Posterior cingulate gyrus (tissue), 11 donors: ENCODE measurements around the gene SEMA4D.
A peak's percentile ranks its signal among the peaks of the same experiment; 100 is the strongest.

Experiments
- DNase-seq, 10 donors: peaks; one replicate each; pipeline versions ENCODE4 v3.0.0 to v3.0.0-alpha.2; 2020 to 2021; ENCODE audit warnings: mixed read lengths in 3 of 10
- intact Hi-C: fragments of 100-400 bp; cut with DNase I; formaldehyde crosslinking; loops from one replicate; pipeline ENCODE4 v1.15.1; 2023

The SEMA4D gene

DNA sequence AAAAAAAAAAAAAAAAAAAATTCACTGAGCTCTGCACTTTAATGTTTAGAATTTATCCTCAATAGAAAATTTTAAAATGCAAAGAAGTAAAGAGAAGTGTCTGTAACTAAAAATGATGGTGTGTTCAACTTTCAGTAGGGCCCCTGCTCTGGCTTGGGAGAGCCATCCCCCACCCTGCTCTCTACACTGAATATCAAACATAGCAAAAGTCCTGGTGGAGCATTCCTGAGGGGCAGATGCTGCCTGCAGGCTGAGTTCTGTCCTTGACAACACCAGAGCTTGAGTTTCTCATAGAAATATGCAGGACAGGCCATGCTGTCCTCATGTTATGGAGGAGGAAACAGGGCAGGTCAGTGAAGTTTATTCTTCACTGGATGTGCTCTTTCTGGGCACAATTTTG is 7.1 kb upstream of the SEMA4D start:
- intact Hi-C loops: no loop called here
- no peak for DNase-seq

DNA sequence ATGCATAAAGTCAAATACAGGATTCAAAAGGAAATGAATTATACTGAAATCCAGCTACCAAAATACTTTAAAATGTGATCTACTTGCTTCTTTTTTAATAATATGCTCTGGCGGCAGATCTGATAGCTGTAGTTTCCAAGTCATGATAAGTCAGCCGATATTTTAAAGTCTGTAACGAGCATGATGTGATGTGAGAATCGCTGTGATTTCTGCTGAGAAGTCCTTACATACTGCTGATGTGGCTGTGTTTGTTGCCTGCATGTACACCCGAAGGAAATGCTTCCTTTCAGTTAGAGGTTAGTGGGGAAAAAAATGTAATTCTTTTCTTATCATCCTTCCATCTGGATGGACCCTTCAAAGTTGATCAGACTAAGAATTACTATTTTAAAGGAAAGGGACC is 4.8 kb upstream of the SEMA4D start:
- no peak for DNase-seq
- intact Hi-C loops: no loop called here

GRCh38 chr9:89502038-89502601 is 4.2 kb upstream of the SEMA4D start:
- intact Hi-C loops: no loop called here
- DNase-seq: no peak

GRCh38 chr9:89501311-89501898 is 3.5 kb upstream of the SEMA4D start:
- peak in 5 of 10 donors; percentile 42 to 91 (median 81) for DNase-seq
- intact Hi-C loops: no loop called here

DNA sequence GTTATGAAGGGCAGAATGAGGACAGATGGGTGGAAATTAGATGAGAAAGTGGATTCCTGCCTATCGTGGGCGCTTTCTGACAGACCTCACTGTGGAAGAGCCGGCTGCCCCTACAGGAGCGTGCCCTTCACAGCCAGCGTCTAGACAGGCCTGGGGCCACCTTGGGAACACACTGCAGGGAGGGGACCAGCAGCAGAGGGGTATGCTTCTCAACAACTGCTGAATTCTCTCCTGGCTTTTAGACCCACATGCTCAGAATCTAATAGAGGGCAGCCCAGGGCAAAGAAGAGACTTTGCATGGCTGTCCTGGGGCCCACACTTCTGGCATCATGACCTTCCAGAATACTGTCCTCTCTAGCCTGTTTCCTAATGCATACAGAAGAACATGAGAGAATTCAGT is 2.1 kb upstream of the SEMA4D start:
- intact Hi-C loops: no loop called here
- no peak for DNase-seq

DNA sequence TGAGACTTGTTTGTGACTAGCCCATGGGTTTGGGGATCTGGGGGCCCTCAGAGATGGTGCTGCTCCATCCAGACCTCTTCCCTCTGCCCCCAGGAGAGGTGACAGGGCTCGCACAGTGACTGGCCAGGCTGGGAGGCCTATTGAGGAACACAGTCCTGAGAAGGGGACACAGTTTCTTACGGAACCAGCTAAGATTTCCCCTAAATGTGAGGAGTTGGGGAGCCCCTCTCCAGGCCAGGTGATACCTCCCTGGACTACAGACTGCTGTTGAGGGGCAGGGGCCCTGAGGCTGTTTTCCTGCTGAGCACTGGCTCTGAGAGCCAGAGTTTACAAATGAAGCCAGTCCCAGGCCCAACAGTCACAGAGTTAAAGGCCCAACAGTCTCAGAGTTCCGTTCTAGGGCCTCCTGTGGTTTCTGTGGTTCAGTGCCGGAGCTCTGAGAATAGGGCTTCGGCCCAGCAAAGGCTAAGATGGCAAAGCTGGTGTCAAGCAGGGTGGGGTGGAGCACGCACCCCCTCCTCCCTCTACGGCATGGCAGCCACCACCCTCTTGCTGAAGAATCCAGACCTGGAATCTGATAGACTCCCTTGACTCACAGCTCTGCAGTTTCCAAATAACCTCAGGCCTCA is 1.1 kb upstream of the SEMA4D start:
- intact Hi-C loops: loop anchor here (5.0 kb wide), 1 partner anchor 48 kb away; no protein-coding TSS in a partner anchor
- DNase-seq: no peak

DNA sequence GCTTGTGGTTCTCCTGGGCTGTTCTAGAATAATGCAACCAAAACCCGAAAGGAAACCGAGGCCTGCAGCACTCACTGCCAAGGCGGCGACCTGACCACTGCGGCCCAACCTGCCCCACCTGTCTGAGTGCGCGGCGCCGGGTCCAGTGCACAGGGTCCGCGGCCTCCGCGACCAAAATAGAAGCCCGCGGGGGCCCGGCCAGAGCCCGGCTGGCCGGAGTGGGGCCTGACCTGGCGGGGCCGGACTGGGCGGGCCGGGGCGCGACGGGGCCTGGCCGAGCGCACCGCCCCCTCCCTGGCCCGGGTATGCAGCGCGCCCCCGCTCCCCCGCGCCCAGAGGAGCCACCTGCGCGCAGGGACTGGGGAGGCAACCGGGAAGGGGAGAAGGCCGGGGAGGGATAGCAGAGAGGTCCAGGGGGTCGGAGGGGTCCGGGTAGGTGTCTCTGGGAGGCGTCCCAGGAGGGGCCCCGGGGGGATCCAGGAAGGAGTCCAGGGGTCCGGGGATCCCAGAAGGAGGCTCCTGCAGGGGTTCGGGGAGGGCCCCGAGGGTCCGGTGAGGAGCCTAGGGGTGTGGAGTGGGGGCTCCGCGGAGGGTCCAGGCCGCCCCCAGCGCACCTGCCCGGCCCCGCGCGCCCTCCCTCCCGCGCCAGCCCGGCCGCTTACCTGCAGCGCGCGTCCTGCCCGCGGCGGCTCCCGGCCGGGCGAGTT is 503 bp downstream of the SEMA4D start:
- DNase-seq: peak in 3 of 10 donors; percentile 41 to 83 (median 72)
- intact Hi-C loops: loop anchor here (5.0 kb wide), 1 partner anchor 50 kb away; no protein-coding TSS in a partner anchor

- intact Hi-C loops: loop anchor here (5.0 kb wide), 1 partner anchor 51 kb away; no protein-coding TSS in a partner anchor
- peak in 4 of 10 donors; percentile 30 to 83 (median 64) for DNase-seq
Measured at GRCh38 chr9:89496645-89497256, 1.2 kb downstream of the SEMA4D start.

- intact Hi-C loops: loop anchor here (5.0 kb wide), 1 partner anchor 51 kb away; no protein-coding TSS in a partner anchor
- peak in 1 of 10 donors; percentile 30 for DNase-seq
Measured at GRCh38 chr9:89495824-89496560, 1.9 kb downstream of the SEMA4D start.

GRCh38 chr9:89494199-89494598 is 3.7 kb downstream of the SEMA4D start:
- DNase-seq: no peak
- intact Hi-C loops: loop anchor here (5.0 kb wide), 1 partner anchor 33 kb away; no protein-coding TSS in a partner anchor

GRCh38 chr9:89493671-89494070 is 4.2 kb downstream of the SEMA4D start:
- DNase-seq: no peak
- intact Hi-C loops: loop anchor here (5.0 kb wide), 1 partner anchor 34 kb away; no protein-coding TSS in a partner anchor

- DNase-seq: no peak
- intact Hi-C loops: loop anchor here (5.0 kb wide), 1 partner anchor 34 kb away; no protein-coding TSS in a partner anchor
Measured at GRCh38 chr9:89493181-89493580, 4.7 kb downstream of the SEMA4D start.

DNA sequence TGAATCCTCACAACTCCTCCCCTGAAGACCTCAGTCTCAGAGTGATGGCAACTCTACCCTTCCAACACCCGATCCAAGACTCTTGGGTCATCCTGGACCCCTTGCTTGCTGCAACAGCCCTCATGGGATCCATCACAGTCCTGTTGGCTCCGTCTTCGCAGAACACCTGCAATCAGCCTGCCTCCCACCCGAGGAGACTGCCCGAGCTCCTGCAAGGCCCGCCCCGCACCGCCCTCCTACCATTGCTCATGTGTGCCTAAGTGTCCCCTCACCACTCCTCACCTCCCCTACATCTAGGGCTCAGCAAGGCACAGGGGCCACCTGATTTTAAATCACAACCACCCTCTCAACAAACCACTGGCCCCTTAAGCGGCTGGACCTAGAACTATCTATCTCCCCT is 5.3 kb downstream of the SEMA4D start:
- DNase-seq: no peak
- intact Hi-C loops: loop anchor here (5.0 kb wide), 1 partner anchor 35 kb away; no protein-coding TSS in a partner anchor

DNA sequence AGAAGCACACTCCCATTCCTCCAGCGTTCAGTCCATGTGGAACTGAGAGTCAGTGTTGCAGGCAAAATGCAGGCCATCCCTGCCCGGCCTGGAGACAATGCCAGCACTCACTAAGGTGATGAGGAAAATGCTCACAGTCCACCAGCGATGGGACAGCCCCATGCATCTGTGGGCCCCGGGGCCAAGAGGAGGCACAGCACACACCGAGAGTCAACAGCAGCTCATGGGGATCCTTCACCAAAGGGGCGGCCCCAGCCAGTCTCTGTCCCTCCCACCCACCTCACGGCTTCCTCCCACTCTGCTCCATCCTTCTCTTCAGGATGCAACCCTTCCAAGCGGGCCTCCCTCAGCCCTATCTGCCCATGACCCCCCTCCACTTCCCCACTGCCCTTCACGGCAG is 6.2 kb downstream of the SEMA4D start:
- intact Hi-C loops: loop anchor here (5.0 kb wide), 1 partner anchor 36 kb away; no protein-coding TSS in a partner anchor
- peak in 1 of 10 donors; percentile 85 for DNase-seq

GRCh38 chr9:89489548-89490530 is 8.1 kb downstream of the SEMA4D start:
- no peak for DNase-seq
- intact Hi-C loops: loop anchor here (5.0 kb wide), 1 partner anchor 37 kb away; no protein-coding TSS in a partner anchor

DNA sequence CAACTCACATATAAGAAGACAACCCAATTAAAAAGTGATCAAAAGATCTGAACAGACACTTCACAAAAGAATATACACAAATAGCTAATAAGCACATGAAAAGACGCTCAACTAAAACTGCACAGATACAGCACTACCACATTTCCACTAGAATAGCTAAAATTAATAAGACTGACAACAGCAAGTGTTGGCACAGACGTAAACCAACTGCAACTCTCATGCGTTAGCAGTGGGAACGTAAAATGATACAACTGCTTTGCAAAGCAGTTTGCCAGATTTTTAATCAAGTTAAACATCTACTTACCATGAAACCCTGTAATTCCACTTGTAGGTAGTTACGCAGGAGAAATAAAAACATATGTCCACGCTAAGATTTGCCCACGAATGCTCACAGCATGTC is 9.0 kb downstream of the SEMA4D start:
- intact Hi-C loops: no loop called here
- no peak for DNase-seq

DNA sequence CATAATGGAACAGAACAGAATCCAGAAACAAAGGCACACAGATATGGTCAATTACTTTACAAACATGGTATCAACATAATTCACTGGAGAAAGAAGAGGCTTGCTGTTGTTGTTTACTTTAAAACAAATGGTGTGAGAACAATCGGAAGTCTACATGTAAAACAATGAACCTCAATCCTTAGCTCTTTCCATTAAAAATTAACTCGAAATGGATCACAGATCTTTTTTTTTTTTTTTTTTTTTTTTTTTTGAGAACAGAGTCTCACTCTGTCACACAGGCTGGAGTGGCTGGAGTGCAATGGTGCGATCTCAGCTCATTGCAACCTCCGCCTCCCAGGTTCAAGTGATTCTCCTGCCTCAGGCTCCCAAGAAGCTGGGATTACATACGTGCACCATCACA is 9.8 kb downstream of the SEMA4D start:
- DNase-seq: peak in 1 of 10 donors; percentile 11

DNA sequence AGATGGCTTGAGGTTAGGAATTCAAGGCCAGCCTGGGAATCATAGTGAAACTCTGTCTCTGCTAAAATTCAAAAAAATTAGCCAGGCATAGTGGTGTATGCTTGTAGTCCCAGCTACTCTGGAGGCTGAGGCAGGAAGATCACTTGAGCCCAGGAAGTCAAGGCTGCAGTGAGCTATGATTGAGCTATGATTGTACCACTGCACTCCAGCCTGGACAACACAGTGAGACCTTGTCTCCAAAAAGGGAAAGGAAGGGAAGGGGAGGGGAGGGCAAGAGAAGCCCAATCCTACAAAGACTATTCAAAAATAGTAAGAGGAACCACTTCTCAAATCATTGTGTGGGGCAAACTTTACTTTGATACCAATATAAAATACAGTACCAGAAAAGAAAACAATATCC is 11.2 kb downstream of the SEMA4D start:
- peak in 1 of 10 donors; percentile 12 for DNase-seq
- intact Hi-C loops: no loop called here

More for the DNA sequence above, 9.8 kb downstream of the SEMA4D start:
- intact Hi-C loops: no loop called here
